Cardiac septum (tissue), 1 donor: Measurements from ENCODE around the gene ALDH3A1. TPM values are rescaled to one million over a fixed set of nuclear protein-coding genes. Genes with fewer than 3 reads are reported as not detected.

Source experiments
- DNase-seq: peaks from one replicate; pipeline ENCODE4 v3.0.0-alpha.2; 2020; ENCODE audit warnings: low spot score
- intact Hi-C: fragments of 100-400 bp; cut with DNase I; formaldehyde crosslinking; loops from one replicate; pipeline ENCODE4 v1.14.0; 2022
- long read RNA-seq: library from polyadenylated mRNA; unstranded; transcript quantifications from one replicate; pipeline ENCODE4 v2.0.0, GENCODE V29; 2021
- total RNA-seq: library from RNA; stranded (reverse); fragmentation: NEBNext Ultra II Directional; extraction: Animal tissue kit (Norgen Biotek cat#: 25700); gene quantifications from one replicate; pipeline ENCODE4 v1.2.1, GENCODE V29; 2021
- donor health status: DM: no; HTN: no; CAD: no.

Gene ALDH3A1
- total RNA-seq = 0.24 TPM
- long read RNA-seq = 0 reads

DNA sequence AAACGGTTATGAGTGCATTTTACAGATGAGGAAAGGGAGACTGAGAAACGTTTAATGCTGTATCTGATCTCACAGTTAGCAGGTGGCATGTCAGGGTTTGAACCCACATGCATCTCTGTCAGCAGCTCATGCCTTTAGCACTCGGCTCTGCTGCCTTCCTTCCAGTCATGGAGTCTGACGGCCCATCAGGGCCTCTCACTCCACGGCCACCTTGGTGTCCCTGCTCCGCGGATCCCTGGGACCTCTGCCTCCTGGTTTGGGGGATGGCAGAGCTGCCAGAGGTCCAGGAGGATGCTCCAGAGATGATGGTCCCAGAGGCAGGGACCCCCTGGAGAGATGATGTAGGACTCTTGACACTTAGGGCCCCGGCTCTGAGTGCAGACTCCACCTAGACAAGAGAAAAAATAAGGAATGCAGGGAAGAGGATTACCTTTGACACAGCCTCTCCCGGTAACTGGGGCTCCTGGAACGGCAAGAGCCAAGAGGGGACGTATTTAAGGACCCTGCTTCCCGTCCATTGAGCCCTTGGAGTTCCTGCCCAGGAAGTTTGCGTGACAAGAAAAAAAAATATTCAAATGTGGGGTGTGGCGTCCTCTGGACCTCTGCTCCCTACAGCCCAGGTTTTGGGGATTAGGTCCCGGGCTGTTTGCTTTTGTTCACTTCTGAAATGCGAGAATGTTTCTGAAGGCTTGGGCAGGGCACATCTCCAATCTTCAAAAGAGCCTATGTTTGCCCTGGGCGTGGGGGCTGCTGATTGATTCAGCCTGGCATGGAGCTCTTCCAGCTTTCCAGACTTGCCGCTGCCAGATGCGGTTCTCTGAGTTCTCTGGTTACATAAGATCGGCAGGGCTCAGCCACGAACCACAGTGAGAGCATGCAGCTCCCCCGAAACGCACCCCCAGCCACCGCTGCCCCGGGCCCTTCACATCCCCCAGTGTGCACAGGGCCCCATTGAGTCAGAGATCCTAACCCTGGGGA is at the start of gene ALDH3A1:
ALDH3A1 (minus strand) TSS at position 470 of the 978 bp plus-strand sequence. CDS start 3,169 bp downstream, outside the sequence.
- no peak for DNase-seq
- intact Hi-C loops = no loop called here

DNA sequence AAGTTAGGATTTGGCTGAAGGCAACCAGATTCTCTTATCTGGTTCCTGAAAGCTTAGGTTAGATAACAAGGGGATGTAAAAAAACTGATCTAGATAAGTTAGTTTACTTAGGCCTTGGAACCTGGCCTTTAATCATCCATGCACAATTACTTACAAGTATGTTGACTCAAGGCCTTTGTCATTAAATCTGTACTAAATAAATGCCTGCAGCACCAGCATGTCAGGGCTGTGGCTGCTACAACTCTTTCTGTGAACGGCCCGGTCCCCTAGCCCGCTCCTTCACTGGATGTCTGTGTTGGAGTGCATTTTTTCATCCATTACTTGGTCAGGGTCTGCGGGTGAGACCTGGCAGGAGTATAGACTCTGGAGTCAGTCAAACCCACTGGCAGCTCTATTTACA is 48.4 kb upstream of the ALDH3A1 start:
- no peak for DNase-seq
- intact Hi-C loops = no loop called here

- intact Hi-C loops = no loop called here
- no peak for DNase-seq
These were observed 43.9 kb upstream of the ALDH3A1 start for GRCh38 chr17:19791918-19792550.

- intact Hi-C loops = no loop called here
- DNase-seq = no peak
These were observed 39.7 kb upstream of the ALDH3A1 start for GRCh38 chr17:19787733-19788357.

GRCh38 chr17:19785854-19786253 is 37.8 kb upstream of the ALDH3A1 start:
- DNase-seq = no peak
- intact Hi-C loops = no loop called here

DNA sequence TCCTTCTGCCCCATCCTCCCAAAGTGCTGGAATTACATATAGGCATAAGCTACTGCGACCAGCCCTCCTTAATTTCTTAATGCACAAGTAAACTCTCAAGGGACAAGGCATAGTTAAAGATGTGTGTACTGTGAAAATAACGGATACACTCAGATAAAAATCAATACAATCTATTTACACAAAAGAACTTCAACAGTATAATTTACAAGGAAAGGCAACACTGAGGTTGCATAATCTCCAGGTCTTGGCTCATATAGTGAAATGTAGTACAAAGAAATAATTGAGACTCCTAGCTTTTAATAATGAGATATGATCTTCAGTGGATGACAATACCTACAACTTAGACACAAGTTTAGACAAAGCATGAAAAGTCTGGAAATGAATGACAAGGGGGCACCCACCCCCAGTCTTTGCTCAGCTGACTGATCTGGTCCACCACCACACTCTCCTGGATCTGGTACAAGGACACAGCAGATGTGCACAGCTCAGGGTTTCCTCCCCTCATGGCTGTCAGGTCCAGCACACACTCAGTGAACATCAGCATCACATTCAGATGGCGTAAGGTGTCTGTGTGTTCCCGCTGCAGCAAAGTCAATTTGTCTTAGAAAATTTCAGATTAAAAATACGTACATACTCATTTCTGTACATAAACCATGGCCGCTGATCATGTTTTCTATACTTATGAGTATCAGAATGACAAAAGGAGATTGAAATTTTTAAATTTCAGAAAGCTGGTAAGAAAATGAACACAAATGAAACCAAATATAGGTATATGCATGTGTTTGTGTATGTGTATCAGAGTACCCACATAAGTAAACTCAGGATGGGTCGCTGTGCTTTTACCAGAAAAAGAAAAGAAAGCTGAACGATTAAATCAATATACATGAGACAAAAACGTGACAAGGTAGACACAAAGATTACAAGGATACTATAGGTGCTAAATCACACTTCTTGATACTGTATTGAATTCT is 33.7 kb upstream of the ALDH3A1 start:
- intact Hi-C loops = no loop called here
- no peak for DNase-seq

- intact Hi-C loops = no loop called here
- peak; percentile 19 for DNase-seq
These were observed 32.7 kb upstream of the ALDH3A1 start for GRCh38 chr17:19780846-19781245.

- intact Hi-C loops = no loop called here
- DNase-seq = no peak
These were observed 25.4 kb upstream of the ALDH3A1 start for GRCh38 chr17:19773534-19773933.

GRCh38 chr17:19771971-19772630 is 24.0 kb upstream of the ALDH3A1 start:
- peak; percentile 41 for DNase-seq
- intact Hi-C loops = no loop called here

GRCh38 chr17:19770985-19771735 is 23.1 kb upstream of the ALDH3A1 start:
- intact Hi-C loops = no loop called here
- DNase-seq = peak; percentile 67

DNA sequence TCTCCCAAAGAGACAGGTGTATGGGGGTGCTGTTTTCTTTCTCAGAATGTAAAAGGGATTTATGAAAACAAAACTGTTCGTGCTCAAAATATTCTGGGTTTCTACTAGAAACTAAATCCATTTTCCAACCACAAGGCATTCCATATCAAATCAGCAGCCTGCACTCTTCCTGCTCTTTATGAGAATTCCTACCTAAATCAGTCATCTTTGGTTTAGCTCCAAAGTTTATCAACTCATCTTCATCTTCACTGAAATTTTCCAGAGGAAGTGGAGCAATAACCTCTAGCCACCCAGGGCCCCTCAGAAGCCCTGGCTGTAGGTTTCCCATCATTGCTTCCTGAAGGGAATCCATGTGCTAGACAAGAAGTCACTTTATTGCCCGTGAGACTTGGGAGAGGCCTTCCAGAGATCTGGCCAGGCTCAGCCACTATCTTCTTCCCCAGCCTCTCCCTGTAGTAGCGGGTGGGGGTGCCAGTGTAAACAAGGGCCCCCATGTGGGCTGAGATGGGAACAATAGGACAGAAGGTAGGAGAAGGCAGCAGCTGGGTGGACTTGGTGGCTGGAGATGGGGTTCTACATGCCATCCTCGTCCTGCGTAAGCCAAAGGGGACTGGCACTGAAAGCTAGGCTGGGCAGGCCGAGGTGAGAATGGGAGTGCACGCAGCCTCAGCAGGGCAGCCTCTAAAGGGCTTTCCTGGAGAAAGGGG is 22.0 kb upstream of the ALDH3A1 start:
- DNase-seq = no peak
- intact Hi-C loops = no loop called here

DNA sequence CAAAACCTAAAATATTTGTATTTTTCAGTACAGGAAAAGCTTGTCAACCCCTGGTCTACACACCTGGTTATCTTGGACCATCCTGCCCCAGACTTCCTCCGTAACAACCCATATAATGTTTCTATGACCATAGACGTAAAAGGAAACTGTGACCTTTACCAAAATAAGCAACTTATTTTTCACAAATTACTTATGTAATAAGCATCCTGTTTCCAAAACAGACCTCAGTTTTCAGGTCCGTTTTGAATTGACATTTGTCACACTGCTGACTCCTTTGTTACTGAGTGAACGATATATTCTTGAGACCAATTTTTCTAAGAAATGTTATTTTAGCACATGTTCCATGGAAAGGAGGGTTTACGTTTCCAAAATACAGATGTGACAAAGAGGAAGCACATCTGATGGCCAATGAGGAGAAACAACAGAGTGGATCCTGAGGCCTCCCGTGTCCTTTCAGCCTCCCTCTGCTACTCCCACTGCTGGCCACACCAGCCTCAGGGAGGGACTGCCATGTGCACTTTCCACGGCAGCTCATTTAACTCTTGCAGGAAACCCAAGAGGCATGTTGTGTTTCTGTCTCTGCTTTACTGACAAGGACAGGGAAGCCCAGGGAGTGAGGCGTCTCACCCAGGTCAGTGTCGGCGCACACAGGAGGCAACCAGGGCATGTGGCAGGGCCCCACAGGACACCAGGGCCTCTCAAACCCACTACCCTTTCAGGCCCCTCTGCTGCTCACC is 20.1 kb upstream of the ALDH3A1 start:
- intact Hi-C loops = no loop called here
- DNase-seq = peak; percentile 27

DNA sequence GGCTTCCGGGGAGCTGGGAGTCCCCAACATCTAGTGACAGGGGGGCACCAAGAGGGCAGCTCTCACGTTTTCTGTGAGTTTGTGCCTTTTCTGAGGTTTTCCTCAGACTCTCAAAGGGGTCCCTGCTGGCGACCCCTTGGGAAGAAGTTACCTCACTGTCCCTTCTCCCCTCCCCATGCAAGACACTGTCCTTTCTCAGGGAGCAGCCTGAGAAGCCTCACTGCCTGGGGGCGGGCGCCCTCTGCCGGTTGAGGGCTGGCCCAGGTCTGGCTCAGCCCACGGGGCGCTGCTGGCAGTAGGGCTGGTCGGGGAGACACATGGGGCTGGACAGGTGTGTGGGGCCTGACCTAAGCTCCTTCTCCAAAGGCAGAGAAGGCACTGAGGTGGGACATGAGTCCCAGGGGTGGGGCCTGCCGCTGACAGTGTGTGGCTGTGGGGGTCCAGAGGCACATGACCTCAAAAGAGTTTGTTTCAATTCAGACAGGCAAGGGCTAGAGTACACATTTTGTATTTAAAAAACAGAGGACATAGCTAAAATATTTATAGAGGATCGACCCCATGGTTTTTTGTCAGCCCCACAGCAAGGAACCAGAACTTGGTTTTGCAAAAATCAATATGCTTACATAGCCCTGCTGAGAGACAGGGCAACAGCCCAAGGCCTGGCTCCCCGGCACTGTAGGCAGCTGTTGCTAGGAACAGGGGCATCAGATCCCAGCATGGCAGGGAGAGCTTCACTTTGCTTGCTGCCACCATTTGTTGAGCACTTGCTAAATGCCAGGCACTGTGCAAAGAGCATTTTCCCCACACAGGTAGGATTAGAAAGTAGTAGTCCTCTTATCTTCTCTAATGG is 18.5 kb upstream of the ALDH3A1 start:
- intact Hi-C loops = loop anchor here (2.0 kb wide), 2 partner anchors 254 to 404 kb away; partner anchors contain the start of gene B9D1
- peak; percentile 87 for DNase-seq

DNA sequence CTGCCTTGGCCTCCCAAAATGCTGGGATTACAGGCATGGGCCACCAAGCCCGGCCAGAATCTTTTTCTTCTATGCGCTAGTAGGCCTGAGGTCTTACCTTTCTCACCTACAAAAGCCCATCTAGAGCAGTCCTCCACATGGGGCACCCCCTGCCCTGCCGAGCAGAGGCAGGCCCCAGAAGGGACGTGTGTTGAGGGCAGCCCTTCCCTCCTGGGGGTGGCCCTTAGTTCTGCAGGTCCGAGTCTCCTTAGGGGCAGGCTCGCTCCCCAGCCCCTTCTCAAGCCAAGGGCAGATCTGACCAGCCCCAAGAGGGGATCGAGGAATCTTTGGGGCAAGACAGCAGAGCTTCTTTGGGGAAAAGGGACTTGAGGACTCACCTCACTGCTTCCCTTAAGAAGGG is 17.9 kb upstream of the ALDH3A1 start:
- no peak for DNase-seq
- intact Hi-C loops = loop anchor here (2.0 kb wide), 2 partner anchors 253 to 403 kb away; partner anchors contain the start of gene B9D1

DNA sequence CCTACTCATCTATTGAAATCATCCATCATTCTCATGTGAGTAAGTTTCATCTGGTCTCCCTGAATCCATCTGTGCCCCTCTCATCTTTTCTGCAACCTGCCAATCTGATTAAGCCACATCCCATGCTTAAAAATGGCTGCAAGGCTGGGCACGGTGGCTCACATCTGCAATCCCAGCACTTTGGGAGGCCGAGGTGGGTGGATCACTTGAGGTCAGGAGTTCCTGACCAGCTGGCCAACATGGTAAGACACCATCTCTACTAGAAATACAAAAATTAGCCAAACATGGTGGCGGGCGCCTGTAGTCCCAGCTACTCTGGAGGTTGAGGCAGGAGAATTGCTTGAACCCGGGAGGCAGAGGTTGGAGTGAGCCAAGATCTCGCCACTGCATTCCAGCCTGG is 15.9 kb upstream of the ALDH3A1 start:
- intact Hi-C loops = loop anchor here (5.0 kb wide), 1 partner anchor 62 kb away; no protein-coding TSS in a partner anchor
- DNase-seq = peak; percentile 53

GRCh38 chr17:19763416-19763815 is 15.3 kb upstream of the ALDH3A1 start:
- peak; percentile 41 for DNase-seq
- intact Hi-C loops = loop anchor here (5.0 kb wide), 1 partner anchor 61 kb away; no protein-coding TSS in a partner anchor
